ENCODE measurements around the gene CEMIP2. TPM values are rescaled to one million over a fixed set of nuclear protein-coding genes. Genes with fewer than 3 reads are reported as not detected.

Gene CEMIP2
- total and polyA plus RNA-seq, 4 donors: 37.3 to 150 (median 89.9) TPM

- H3K4me1 ChIP-seq (ENCODE audit: control insufficient read depth in 5 of 5, insufficient read depth in 5 of 5, low read length in 5 of 5): peaks cover 0 to 10% (median 0%) of the 10 kb centered on the region in 5 donors
- no peak overlapping the region for H3K4me3 ChIP-seq
- 88 to 89% methylated on average over 1 of the region's 1 CpG for WGBS, 2 donors
- TF ChIP-seq CTCF (IDR thresholded peaks at IDR 0.05; ENCODE audit: control extremely low read depth, extremely low read depth): no peak
- H3K27ac ChIP-seq (ENCODE audit: low read depth in 1 of 2, low read length in 1 of 2): no peak overlapping the region
- DNase-seq (no peak), ATAC-seq (ENCODE audit: insufficient read depth, low FRiP score) (no peak)
- H3K27me3 ChIP-seq (ENCODE audit: control insufficient read depth in 3 of 3, insufficient read depth in 3 of 3, low read length in 2 of 3): no peaks in the 10 kb centered on the region
- no peaks in the 10 kb centered on the region for H3K9me3 ChIP-seq (ENCODE audit: control insufficient read depth in 4 of 4, insufficient read depth in 3 of 4, low read length in 3 of 4)
- no peak overlapping the region for H3K9ac ChIP-seq (ENCODE audit: insufficient read depth in 1 of 2, low read length in 2 of 2)
- no peaks in the 10 kb centered on the region for H3K36me3 ChIP-seq (ENCODE audit: control insufficient read depth in 4 of 4, insufficient read depth in 4 of 4, low read length in 4 of 4)
Measured at GRCh38 chr9:71648453-71648852, 119.9 kb downstream of the CEMIP2 start.

GRCh38 chr9:71647094-71647591 is 121.2 kb downstream of the CEMIP2 start:
- no peak overlapping the region for H3K4me3 ChIP-seq
- TF ChIP-seq CTCF (IDR thresholded peaks at IDR 0.05; ENCODE audit: control extremely low read depth, extremely low read depth): no peak
- DNase-seq: peak; percentile 29 to 73 (median 52)
- no peaks in the 10 kb centered on the region for H3K36me3 ChIP-seq (ENCODE audit: control insufficient read depth in 4 of 4, insufficient read depth in 4 of 4, low read length in 4 of 4)
- H3K9ac ChIP-seq (ENCODE audit: insufficient read depth in 1 of 2, low read length in 2 of 2): no peak overlapping the region
- H3K4me1 ChIP-seq (ENCODE audit: control insufficient read depth in 5 of 5, insufficient read depth in 5 of 5, low read length in 5 of 5): peaks cover 0 to 10% (median 0%) of the 10 kb centered on the region in 5 donors
- peak; percentile 90 for ATAC-seq (ENCODE audit: insufficient read depth, low FRiP score)
- peak overlapping the region; percentile 57 to 65 for H3K27ac ChIP-seq (ENCODE audit: low read depth in 1 of 2, low read length in 1 of 2)
- H3K27me3 ChIP-seq (ENCODE audit: control insufficient read depth in 3 of 3, insufficient read depth in 3 of 3, low read length in 2 of 3): no peaks in the 10 kb centered on the region
- H3K9me3 ChIP-seq (ENCODE audit: control insufficient read depth in 4 of 4, insufficient read depth in 3 of 4, low read length in 3 of 4): no peaks in the 10 kb centered on the region
- 2 to 9% methylated on average over 7 of the region's 7 CpGs for WGBS, 2 donors

GRCh38 chr9:71646131-71646530 is 122.2 kb downstream of the CEMIP2 start:
- peaks cover 0 to 10% (median 0%) of the 10 kb centered on the region in 5 donors for H3K4me1 ChIP-seq (ENCODE audit: control insufficient read depth in 5 of 5, insufficient read depth in 5 of 5, low read length in 5 of 5)
- 71 to 74% methylated on average over 1 of the region's 1 CpG for WGBS, 2 donors
- ATAC-seq (ENCODE audit: insufficient read depth, low FRiP score) (no peak), DNase-seq (no peak)
- H3K9me3 ChIP-seq (ENCODE audit: control insufficient read depth in 4 of 4, insufficient read depth in 3 of 4, low read length in 3 of 4): no peaks in the 10 kb centered on the region
- H3K27ac ChIP-seq (ENCODE audit: low read depth in 1 of 2, low read length in 1 of 2): peak overlapping the region in 1 of 2 donors; percentile 20
- no peaks in the 10 kb centered on the region for H3K36me3 ChIP-seq (ENCODE audit: control insufficient read depth in 4 of 4, insufficient read depth in 4 of 4, low read length in 4 of 4)
- no peak overlapping the region for H3K4me3 ChIP-seq
- no peak for TF ChIP-seq CTCF (IDR thresholded peaks at IDR 0.05; ENCODE audit: control extremely low read depth, extremely low read depth)
- H3K9ac ChIP-seq (ENCODE audit: insufficient read depth in 1 of 2, low read length in 2 of 2): no peak overlapping the region
- no peaks in the 10 kb centered on the region for H3K27me3 ChIP-seq (ENCODE audit: control insufficient read depth in 3 of 3, insufficient read depth in 3 of 3, low read length in 2 of 3)

GRCh38 chr9:71644819-71645362 is 123.4 kb downstream of the CEMIP2 start:
- 58 to 72% methylated on average over 1 of the region's 1 CpG for WGBS, 2 donors
- peaks cover 0 to 11% (median 0%) of the 10 kb centered on the region in 5 donors for H3K4me1 ChIP-seq (ENCODE audit: control insufficient read depth in 5 of 5, insufficient read depth in 5 of 5, low read length in 5 of 5)
- H3K9me3 ChIP-seq (ENCODE audit: control insufficient read depth in 4 of 4, insufficient read depth in 3 of 4, low read length in 3 of 4): no peaks in the 10 kb centered on the region
- H3K9ac ChIP-seq (ENCODE audit: insufficient read depth in 1 of 2, low read length in 2 of 2): no peak overlapping the region
- DNase-seq (no peak), ATAC-seq (ENCODE audit: insufficient read depth, low FRiP score) (no peak)
- no peak overlapping the region for H3K4me3 ChIP-seq
- H3K36me3 ChIP-seq (ENCODE audit: control insufficient read depth in 4 of 4, insufficient read depth in 4 of 4, low read length in 4 of 4): no peaks in the 10 kb centered on the region
- no peak for TF ChIP-seq CTCF (IDR thresholded peaks at IDR 0.05; ENCODE audit: control extremely low read depth, extremely low read depth)
- H3K27me3 ChIP-seq (ENCODE audit: control insufficient read depth in 3 of 3, insufficient read depth in 3 of 3, low read length in 2 of 3): no peaks in the 10 kb centered on the region
- H3K27ac ChIP-seq (ENCODE audit: low read depth in 1 of 2, low read length in 1 of 2): no peak overlapping the region
